HepG2 (cell line): ENCODE results near the gene CYTH1. TPM values are rescaled to one million over a fixed set of nuclear protein-coding genes. Genes with fewer than 3 reads are reported as not detected.

Experiments used
- ARNTL ChIP-seq: sonication (generic); formaldehyde crosslinking; IDR thresholded peaks from 2 replicates; pipeline ENCODE4 v1.4.0; 2020; ENCODE audit warnings: mild to moderate bottlenecking, missing genetic modification reagents
- CC2D1A ChIP-seq: sonication (generic); formaldehyde crosslinking; IDR thresholded peaks from 2 replicates; pipeline ENCODE4 v1.8.1; 2023; ENCODE audit warnings: mild to moderate bottlenecking, missing genetic modification reagents
- FOXK2 ChIP-seq: fragments of 450-650 bp; IDR thresholded peaks from 2 replicates; pipeline ENCODE4 v1.6.1; 2016
- GABPB1 ChIP-seq: IDR thresholded peaks from 2 replicates; pipeline ENCODE4 v1.6.1; 2016; ENCODE audit warnings: mild to moderate bottlenecking, missing genetic modification reagents, moderate library complexity, missing compliant biosample characterization
- HMGXB3 ChIP-seq: sonication (generic); formaldehyde crosslinking; IDR thresholded peaks from 2 replicates; pipeline ENCODE4 v1.4.0; 2020; ENCODE audit warnings: missing genetic modification reagents, borderline replicate concordance
- KLF13 ChIP-seq: sonication (generic); formaldehyde crosslinking; IDR thresholded peaks from 2 replicates; pipeline ENCODE4 v1.4.0; 2020; ENCODE audit warnings: mild to moderate bottlenecking, missing genetic modification reagents
- MXI1 ChIP-seq: IDR thresholded peaks from 3 replicates; pipeline ENCODE4 v1.6.1; 2012; ENCODE audit warnings: low read depth, low read length, inconsistent platforms, borderline replicate concordance
- NCOA5 ChIP-seq: sonication (generic); formaldehyde crosslinking; IDR thresholded peaks from 2 replicates; pipeline ENCODE4 v1.4.0; 2020; ENCODE audit warnings: missing genetic modification reagents
- NR2F1 ChIP-seq, 2 experiments: fragments of 450-650 bp in 1 of 2; formaldehyde crosslinking in 1 of 2; IDR thresholded peaks; 2 replicates each; pipeline versions ENCODE4 v1.5.0 to v1.6.1; 2016 to 2020; ENCODE audit warnings: mild to moderate bottlenecking in 1 of 2, missing compliant biosample characterization in 1 of 2, missing genetic modification reagents in 1 of 2, moderate library complexity in 1 of 2
- NR2F6 ChIP-seq, 2 experiments: IDR thresholded peaks; 2 replicates each; pipeline ENCODE4 v1.6.1; 2016; ENCODE audit warnings: antibody characterized with exemption in 1 of 2, mild to moderate bottlenecking in 1 of 2
- PREB ChIP-seq: sonication (generic); formaldehyde crosslinking; IDR thresholded peaks from 2 replicates; pipeline ENCODE4 v1.4.0; 2020; ENCODE audit warnings: missing genetic modification reagents
- TOE1 ChIP-seq: sonication (generic); formaldehyde crosslinking; IDR thresholded peaks from 2 replicates; pipeline ENCODE4 v1.4.0; 2020; ENCODE audit warnings: mild to moderate bottlenecking, missing genetic modification reagents
- ZBTB7A ChIP-seq: sonication (generic); formaldehyde crosslinking; IDR thresholded peaks from 2 replicates; pipeline ENCODE4 v1.8.0; 2022; ENCODE audit warnings: mild to moderate bottlenecking, missing genetic modification reagents
- ZNF136 ChIP-seq: sonication (generic); formaldehyde crosslinking; IDR thresholded peaks from 2 replicates; pipeline ENCODE4 v1.8.1; 2022; ENCODE audit warnings: low read depth, mild to moderate bottlenecking, moderate library complexity, missing genetic modification reagents
- ZNF256 ChIP-seq: sonication (generic); formaldehyde crosslinking; conservative IDR thresholded peaks from 2 replicates; pipeline ENCODE4 v1.4.0; 2020; ENCODE audit warnings: missing genetic modification reagents
- ZNF34 ChIP-seq: sonication (generic); formaldehyde crosslinking; IDR thresholded peaks from 2 replicates; pipeline ENCODE4 v1.4.0; 2020; ENCODE audit warnings: mild to moderate bottlenecking, missing genetic modification reagents, borderline replicate concordance
- ZNF44 ChIP-seq: sonication (generic); formaldehyde crosslinking; IDR thresholded peaks from 2 replicates; pipeline ENCODE4 v1.5.1; 2020; ENCODE audit warnings: mild to moderate bottlenecking, missing genetic modification reagents
- polyA plus RNA-seq, 8 experiments: library from polyadenylated mRNA; depleted of rRNA in 3 of 8; stranded (reverse) in 7 of 8; unstranded in 1 of 8; fragments of >200 nt; fragmentation: Illumina TruSeq in 4 of 8; extraction: Trizol in 4 of 8; gene quantifications; 2 replicates each; pipeline versions ENCODE4 v1.2.1 to v1.2.3, GENCODE V29; 2011 to 2016; ENCODE audit warnings: low read depth in 4 of 8, missing spikeins in 1 of 8, mixed read lengths in 1 of 8; ENCODE audit not compliant: insufficient read depth in 1 of 8
- total RNA-seq, 5 experiments: library from RNA; depleted of rRNA; stranded (reverse); fragments of >200 nt; fragmentation: Illumina TruSeq; extraction: Trizol; gene quantifications; 2 replicates each; pipeline ENCODE4 v1.2.3, GENCODE V29; 2016; ENCODE audit warnings: low read depth in 1 of 5
- TF ChIP-seq, protein P1 (sequence below): sonication (generic); formaldehyde crosslinking; conservative IDR thresholded peaks from 2 replicates; pipeline ENCODE4 v1.4.0; 2020; ENCODE audit warnings: missing genetic modification reagents
- TF ChIP-seq, protein P2 (sequence below): sonication (generic); formaldehyde crosslinking; IDR thresholded peaks from 2 replicates; pipeline ENCODE4 v1.8.1; 2023; ENCODE audit warnings: mild to moderate bottlenecking, missing genetic modification reagents, borderline replicate concordance
- TF ChIP-seq, protein P3 (sequence below): sonication (generic); formaldehyde crosslinking; IDR thresholded peaks from 2 replicates; pipeline ENCODE4 v1.5.0; 2020; ENCODE audit warnings: mild to moderate bottlenecking, missing genetic modification reagents

The CYTH1 gene
- total and polyA plus RNA-seq, 2 of the 13 experiments (the other 11 are each of a cell fraction or from before 2014, with no cell fraction given): 20.1 to 48.9 TPM

GRCh38 chr17:78650093-78650715 lies 131.9 kb downstream of the CYTH1 start (continued):
- TF ChIP-seq ZNF44 (CRISPR knock-in tag): no peak
- TF ChIP-seq ZNF136 (CRISPR knock-in tag): no peak
- peak; percentile 29; the same call in 1 of the 2 replicates for TF ChIP-seq ARNTL
- TF ChIP-seq CC2D1A (CRISPR knock-in tag): no peak
- no peak for TF ChIP-seq NCOA5 (CRISPR knock-in tag)
- TF ChIP-seq NR2F1 (CRISPR knock-in tag; IDR thresholded peaks at IDR 0.05): peak; percentile 80 to 93; a peak in 3 of 4 replicates
- TF ChIP-seq PREB: no peak
- TF ChIP-seq TOE1: no peak
- peak; percentile 83; the same call in 1 of the 2 replicates for TF ChIP-seq HMGXB3
- no peak for TF ChIP-seq ZNF256 (CRISPR knock-in tag)
- TF ChIP-seq GABPB1 (CRISPR knock-in tag): peak; percentile 32
- TF ChIP-seq MXI1: peak; percentile 65; the same call in 2 of the 3 replicates
- TF ChIP-seq ZBTB7A: no peak
- TF ChIP-seq, protein P1, sequence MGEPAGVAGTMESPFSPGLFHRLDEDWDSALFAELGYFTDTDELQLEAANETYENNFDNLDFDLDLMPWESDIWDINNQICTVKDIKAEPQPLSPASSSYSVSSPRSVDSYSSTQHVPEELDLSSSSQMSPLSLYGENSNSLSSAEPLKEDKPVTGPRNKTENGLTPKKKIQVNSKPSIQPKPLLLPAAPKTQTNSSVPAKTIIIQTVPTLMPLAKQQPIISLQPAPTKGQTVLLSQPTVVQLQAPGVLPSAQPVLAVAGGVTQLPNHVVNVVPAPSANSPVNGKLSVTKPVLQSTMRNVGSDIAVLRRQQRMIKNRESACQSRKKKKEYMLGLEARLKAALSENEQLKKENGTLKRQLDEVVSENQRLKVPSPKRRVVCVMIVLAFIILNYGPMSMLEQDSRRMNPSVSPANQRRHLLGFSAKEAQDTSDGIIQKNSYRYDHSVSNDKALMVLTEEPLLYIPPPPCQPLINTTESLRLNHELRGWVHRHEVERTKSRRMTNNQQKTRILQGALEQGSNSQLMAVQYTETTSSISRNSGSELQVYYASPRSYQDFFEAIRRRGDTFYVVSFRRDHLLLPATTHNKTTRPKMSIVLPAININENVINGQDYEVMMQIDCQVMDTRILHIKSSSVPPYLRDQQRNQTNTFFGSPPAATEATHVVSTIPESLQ (CRISPR knock-in tag): 0 out of 2 replicates have a peak, but pooled peaks have one; percentile 55
- TF ChIP-seq, protein P2, sequence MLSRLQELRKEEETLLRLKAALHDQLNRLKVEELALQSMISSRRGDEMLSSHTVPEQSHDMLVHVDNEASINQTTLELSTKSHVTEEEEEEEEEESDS: 0 out of 2 replicates have a peak, but pooled peaks have one; percentile 58
- TF ChIP-seq, protein P3, sequence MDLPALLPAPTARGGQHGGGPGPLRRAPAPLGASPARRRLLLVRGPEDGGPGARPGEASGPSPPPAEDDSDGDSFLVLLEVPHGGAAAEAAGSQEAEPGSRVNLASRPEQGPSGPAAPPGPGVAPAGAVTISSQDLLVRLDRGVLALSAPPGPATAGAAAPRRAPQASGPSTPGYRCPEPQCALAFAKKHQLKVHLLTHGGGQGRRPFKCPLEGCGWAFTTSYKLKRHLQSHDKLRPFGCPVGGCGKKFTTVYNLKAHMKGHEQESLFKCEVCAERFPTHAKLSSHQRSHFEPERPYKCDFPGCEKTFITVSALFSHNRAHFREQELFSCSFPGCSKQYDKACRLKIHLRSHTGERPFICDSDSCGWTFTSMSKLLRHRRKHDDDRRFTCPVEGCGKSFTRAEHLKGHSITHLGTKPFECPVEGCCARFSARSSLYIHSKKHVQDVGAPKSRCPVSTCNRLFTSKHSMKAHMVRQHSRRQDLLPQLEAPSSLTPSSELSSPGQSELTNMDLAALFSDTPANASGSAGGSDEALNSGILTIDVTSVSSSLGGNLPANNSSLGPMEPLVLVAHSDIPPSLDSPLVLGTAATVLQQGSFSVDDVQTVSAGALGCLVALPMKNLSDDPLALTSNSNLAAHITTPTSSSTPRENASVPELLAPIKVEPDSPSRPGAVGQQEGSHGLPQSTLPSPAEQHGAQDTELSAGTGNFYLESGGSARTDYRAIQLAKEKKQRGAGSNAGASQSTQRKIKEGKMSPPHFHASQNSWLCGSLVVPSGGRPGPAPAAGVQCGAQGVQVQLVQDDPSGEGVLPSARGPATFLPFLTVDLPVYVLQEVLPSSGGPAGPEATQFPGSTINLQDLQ (CRISPR knock-in tag): no peak
- no peak for TF ChIP-seq KLF13 (CRISPR knock-in tag)
- TF ChIP-seq FOXK2: peak; percentile 91
- TF ChIP-seq NR2F6 (IDR thresholded peaks at IDR 0.05): peak; percentile 91
- TF ChIP-seq NR2F6 (CRISPR knock-in tag; IDR thresholded peaks at IDR 0.05): peak; percentile 96
- TF ChIP-seq ZNF34 (CRISPR knock-in tag): no peak
